ENCODE measurements around the gene HAGHL.
"Not testable (repeated sequence)": the region's sequence is repeated elsewhere in the genome, so short reads cannot be mapped to it uniquely, and the experiment has no call there.

The HAGHL gene

DNA sequence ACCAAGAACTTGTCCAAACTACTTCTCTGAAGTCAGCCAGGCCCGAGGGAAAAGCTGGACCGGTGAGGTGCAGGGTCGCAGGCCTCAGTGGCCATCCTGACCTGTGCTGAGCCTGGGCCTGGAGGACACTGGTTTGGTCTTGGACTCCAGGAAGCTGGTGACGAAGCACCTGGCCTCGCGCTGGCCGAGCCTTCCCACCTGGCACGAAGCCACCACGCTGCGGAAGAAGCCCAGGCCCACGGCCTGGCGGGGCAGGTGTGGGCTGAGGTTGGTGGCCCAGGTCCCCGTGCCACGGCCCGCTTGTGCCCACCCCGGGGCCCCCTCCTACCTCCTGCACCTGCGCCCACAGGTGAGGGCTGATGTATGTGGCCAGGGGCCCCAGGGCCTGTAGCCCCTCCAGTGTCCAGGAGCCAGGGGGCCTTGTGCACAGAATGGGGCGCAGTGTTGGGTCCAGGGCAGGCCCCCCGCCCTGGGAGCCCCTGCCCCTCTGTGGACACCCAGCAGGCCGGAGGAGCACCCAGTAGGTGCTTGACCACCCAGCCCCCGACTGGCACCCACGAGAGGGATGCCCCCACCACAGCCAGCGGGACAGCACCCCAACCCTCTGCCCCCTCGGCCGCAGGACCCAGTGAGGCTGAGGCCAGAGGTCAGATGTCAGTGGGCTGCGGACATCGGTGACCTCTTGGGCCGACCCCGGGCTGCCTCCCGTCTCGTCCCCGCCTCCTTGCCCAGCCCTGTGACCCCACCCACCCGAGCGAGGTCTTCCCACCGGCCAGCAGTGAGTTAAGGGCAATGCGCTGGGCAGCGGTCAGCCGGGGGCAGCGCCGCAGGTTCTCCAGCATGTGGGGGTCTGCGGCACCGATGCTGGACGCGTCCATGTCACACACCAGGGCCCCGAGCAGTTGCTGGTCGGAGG lies 47.4 kb downstream of the HAGHL start:
- no peak for DNase-seq (ENCODE audit: low read depth)

- DNase-seq (ENCODE audit: low read depth): no peak
These were observed 48.4 kb downstream of the HAGHL start for GRCh38 chr16:775236-775796.

DNA sequence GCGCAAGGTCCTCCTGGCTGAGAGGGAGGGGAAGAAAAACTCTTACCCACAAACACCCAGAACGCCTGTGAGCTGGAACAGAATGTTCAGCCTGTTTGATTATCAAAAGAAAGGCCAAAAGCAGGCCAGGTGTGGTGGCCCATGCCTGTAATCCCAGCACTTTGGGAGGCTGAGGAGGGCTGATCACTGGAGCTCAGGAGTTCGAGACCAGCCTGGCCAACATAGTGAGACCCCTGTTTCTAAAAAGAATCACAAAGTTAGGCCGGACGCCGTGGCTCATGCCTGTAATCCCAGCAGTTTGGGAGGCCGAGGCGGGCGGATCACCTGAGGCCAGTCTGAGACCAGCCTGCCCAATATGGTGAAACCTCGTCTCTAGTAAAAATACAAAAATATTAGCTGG lies 49.4 kb downstream of the HAGHL start:
- DNase-seq (ENCODE audit: low read depth): not testable (repeated sequence)

DNA sequence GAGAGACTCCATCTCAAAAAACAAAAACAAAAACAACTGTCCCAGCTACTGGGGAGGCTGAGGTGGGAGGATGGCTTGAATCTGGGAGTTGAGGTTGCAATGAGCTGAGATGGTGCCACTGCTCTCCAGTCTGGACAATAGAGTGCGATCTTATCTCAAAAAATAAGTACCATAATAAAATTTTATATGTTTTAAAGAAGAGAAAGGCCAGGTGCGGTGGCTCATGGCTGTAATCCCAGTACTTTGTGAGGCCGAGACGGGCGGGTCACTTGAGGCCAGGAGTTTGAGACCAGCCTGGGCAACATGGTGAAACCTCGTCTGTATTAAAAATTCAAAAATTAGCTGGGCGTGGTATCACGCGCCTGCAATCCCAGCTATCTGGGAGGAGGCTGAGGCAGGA lies 49.9 kb downstream of the HAGHL start:
- DNase-seq (ENCODE audit: low read depth): no peak

GRCh38 chr16:777826-778225 lies 50.9 kb downstream of the HAGHL start:
- DNase-seq (ENCODE audit: low read depth): no peak

- DNase-seq (ENCODE audit: low read depth): no peak
These were observed 51.5 kb downstream of the HAGHL start for GRCh38 chr16:778447-778846.

GRCh38 chr16:778909-779527 lies 52.1 kb downstream of the HAGHL start:
- no peak for DNase-seq (ENCODE audit: low read depth)
